Endothelial cell of hepatic sinusoid (primary cell): ENCODE results near the gene MAPKAP1.
"Not testable (repeated sequence)": the region's sequence is repeated elsewhere in the genome, so short reads cannot be mapped to it uniquely, and the experiment has no call there.

Source experiments
- in situ Hi-C: cut with HindIII; loops from 2 replicates; pipeline ENCODE4 v1.10.0; 2017; ENCODE audit warnings: low sequenced_read_pairs

The MAPKAP1 gene

GRCh38 chr9:125732562-125732961 lies 25.6 kb upstream of the MAPKAP1 start:
- in situ Hi-C loops = no loop called here

DNA sequence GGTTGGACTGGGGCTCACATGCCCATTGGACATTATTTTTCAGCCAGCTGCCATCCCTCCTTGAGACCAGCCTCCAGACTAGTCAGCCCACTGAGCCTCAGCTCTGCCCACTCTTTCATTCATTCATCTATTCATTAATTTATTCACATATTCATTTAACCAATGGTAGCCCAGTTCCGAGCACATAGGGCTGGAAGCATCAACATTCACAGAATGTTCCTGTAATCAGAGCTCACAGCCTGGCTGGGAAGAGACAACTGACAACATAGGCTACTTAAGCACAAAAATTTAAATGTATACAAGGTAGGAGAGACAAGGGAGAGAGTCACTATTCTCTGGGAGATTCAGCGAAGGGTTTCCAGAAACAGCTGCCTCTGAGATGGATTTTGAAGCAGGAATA lies 23.2 kb upstream of the MAPKAP1 start:
- in situ Hi-C loops = no loop called here

- in situ Hi-C loops = no loop called here
These were observed 19.6 kb upstream of the MAPKAP1 start for GRCh38 chr9:125726456-125727132.

- in situ Hi-C loops = no loop called here
These were observed 430 bp upstream of the MAPKAP1 start for GRCh38 chr9:125707472-125707804.

- in situ Hi-C loops = no loop called here
These were observed 1.1 kb downstream of the MAPKAP1 start for GRCh38 chr9:125705893-125706292.

- in situ Hi-C loops = no loop called here
These were observed 3.3 kb downstream of the MAPKAP1 start for GRCh38 chr9:125703662-125704061.

DNA sequence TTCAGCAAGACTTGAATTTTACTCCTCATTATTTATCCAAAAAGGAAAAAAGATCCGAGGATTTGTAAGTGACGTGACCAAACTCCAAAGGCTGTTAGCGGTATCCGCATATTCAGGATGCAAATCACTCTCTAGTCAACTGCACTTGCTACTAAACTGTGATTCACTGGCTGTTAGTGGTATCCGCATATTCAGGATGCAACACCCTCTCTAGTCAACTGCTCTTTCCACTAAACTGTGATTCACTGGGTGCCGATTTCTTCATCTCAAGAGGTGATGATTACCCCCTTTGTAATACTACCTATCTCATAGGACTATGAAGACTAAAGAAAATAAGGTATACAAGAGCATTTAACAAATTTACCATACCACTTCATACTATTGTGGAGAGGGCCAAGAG lies 5.7 kb downstream of the MAPKAP1 start:
- in situ Hi-C loops = no loop called here

DNA sequence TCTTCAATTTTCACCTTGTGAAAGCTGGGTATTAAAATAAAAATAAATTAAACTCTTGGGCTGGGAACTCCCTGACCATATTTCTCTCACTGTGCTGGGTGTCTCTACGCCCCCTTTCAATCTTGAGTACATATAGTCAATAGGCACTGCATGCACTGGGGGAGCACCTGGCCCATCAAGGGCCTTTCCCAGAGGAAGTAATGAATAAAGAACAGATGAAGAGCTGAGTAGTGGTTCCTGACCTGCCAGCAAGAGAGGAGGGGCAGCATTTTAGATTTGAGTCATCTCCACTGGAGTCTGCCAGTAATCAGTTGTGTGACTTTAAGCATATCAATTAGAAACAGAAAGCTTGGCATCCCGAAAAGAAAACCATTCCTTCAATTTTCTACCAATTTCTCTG lies 6.2 kb downstream of the MAPKAP1 start:
- in situ Hi-C loops = no loop called here

DNA sequence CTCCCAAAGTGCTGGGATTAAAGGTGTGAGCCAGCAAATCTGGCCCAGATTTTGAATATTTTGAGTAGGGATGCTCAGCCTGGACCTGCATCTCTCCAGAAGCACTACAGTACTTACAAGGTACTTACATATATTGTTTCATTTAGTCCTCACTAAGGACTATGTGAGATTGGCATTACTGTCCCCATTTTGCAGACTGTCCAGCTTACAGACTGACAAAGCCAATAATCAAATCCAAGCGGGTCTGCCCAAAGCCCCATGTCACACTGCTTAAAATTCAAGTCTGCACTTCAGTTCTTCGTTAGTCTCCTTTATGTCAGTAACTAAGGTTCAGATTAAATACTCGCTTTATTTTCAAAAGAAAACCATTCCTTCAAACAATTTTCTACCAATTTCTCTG lies 7.1 kb downstream of the MAPKAP1 start:
- in situ Hi-C loops = loop anchor here (5.0 kb wide), 1 partner anchor 103 kb away; no protein-coding TSS in a partner anchor

GRCh38 chr9:125696106-125696647 lies 10.8 kb downstream of the MAPKAP1 start:
- in situ Hi-C loops = loop anchor here (5.0 kb wide), 1 partner anchor 99 kb away; no protein-coding TSS in a partner anchor

GRCh38 chr9:125695548-125695947 lies 11.5 kb downstream of the MAPKAP1 start:
- in situ Hi-C loops = loop anchor here (5.0 kb wide), 1 partner anchor 98 kb away; no protein-coding TSS in a partner anchor

DNA sequence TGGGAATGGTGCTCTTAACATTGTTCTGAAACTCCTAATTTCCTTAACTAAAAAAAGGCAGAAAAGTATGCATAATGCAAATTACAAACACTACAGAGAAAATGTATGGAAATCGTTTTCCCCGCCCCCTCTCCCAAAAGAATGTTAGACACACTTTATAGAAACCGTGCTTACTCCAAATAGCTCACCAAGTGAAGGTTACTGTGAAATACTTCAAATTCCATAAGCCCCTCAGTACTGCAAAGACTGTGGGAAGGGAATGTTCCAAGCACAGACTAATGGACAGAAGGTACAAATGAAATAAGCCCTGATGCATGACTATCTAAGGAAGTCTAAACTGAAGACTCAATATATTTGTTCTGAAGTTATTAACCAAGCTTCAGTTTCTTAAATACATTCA lies 12.5 kb downstream of the MAPKAP1 start:
- in situ Hi-C loops = no loop called here

- in situ Hi-C loops = not testable (repeated sequence)
These were observed 13.5 kb downstream of the MAPKAP1 start for GRCh38 chr9:125693492-125693891.

- in situ Hi-C loops = no loop called here
These were observed 15.1 kb downstream of the MAPKAP1 start for GRCh38 chr9:125691869-125692268.

- in situ Hi-C loops = no loop called here
These were observed 16.3 kb downstream of the MAPKAP1 start for GRCh38 chr9:125690679-125691078.

- in situ Hi-C loops = no loop called here
These were observed 19.7 kb downstream of the MAPKAP1 start for GRCh38 chr9:125687163-125687863.

- in situ Hi-C loops = no loop called here
These were observed 21.8 kb downstream of the MAPKAP1 start for GRCh38 chr9:125685167-125685566.

DNA sequence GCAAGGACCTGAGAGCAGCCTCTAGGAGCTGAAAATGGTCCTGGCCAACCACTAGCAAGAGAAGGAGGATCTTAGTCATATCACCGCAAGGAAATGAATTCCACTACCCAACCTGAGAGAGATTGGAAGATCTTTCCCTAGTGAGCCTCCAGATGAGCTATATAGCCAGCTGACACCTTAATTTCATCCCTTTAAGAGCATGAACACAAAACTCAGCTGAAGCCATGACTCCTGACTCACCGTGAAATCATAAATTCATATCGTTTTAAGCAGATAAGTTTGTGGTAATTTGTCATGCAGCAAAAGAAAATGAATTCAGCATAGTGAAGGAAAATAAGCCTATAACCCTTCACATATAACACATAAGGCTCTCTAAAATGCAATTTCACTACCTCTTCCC lies 23.5 kb downstream of the MAPKAP1 start:
- in situ Hi-C loops = no loop called here

DNA sequence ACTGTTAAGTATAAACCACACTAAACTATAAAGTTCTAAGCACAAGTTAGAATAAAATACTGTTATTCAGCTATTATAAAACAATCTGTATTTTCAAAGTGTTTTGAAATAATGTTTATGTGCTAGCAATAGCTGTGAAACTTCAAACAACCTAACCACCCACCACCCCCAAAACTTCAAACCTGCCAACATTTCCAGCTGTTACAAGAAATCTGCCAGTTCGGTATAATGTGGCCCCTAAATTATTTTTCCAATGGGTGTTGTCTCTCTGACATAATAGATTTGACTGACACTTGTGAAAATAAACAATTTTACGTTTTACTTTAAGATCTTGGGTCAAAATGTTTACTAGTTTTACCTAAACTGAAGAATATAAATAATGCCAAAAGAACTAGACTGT lies 24.7 kb downstream of the MAPKAP1 start:
- in situ Hi-C loops = no loop called here

- in situ Hi-C loops = no loop called here
These were observed 25.4 kb downstream of the MAPKAP1 start for GRCh38 chr9:125681657-125682056.

GRCh38 chr9:125681086-125681622 lies 25.9 kb downstream of the MAPKAP1 start:
- in situ Hi-C loops = no loop called here

- in situ Hi-C loops = no loop called here
These were observed 26.6 kb downstream of the MAPKAP1 start for GRCh38 chr9:125680445-125680844.
